Measurements from ENCODE around the gene TRNP1.

- TF ChIP-seq CTCF (IDR thresholded peaks at IDR 0.05) (no peak), POLR2AphosphoS5 (IDR thresholded peaks at IDR 0.05; ENCODE audit: insufficient read depth in 1 of 2, low read depth in 1 of 2) (no peak)
Observed at GRCh38 chr1:26951216-26951615, 42.3 kb upstream of the TRNP1 start.
